Duodenal mucosa (tissue), 2 donors: ENCODE measurements around the gene CPED1.
"Not testable (repeated sequence)": the region's sequence is repeated elsewhere in the genome, so short reads cannot be mapped to it uniquely, and the experiment has no call there.

Experiments
- H3K27ac ChIP-seq: one replicate; pipeline ENCODE4 v1.7.0; 2013; ENCODE audit warnings: low read depth, low read length
- H3K27me3 ChIP-seq, 2 donors: one replicate each; pipeline ENCODE4 v1.7.0; 2013; ENCODE audit warnings: low read length in 2 of 2, control low read depth in 1 of 2; ENCODE audit not compliant: insufficient read depth in 2 of 2, control insufficient read depth in 1 of 2
- H3K36me3 ChIP-seq, 2 donors: one replicate each; pipeline ENCODE4 v1.7.0; 2013; ENCODE audit warnings: low read length in 2 of 2, control low read depth in 1 of 2; ENCODE audit not compliant: insufficient read depth in 2 of 2, control insufficient read depth in 1 of 2
- H3K4me1 ChIP-seq, 2 donors: one replicate each; pipeline ENCODE4 v1.7.0; 2013; ENCODE audit warnings: low read length in 2 of 2, control low read depth in 1 of 2; ENCODE audit not compliant: insufficient read depth in 2 of 2, control insufficient read depth in 1 of 2
- H3K4me3 ChIP-seq, 2 donors: one replicate each; pipeline ENCODE4 v1.7.0; 2013; ENCODE audit warnings: low read length in 2 of 2, low read depth in 1 of 2
- H3K9ac ChIP-seq, 2 donors: one replicate each; pipeline ENCODE4 v1.7.0; 2013; ENCODE audit warnings: low read length in 2 of 2, low read depth in 1 of 2
- H3K9me3 ChIP-seq, 2 donors: one replicate each; pipeline ENCODE4 v1.7.0; 2013; ENCODE audit warnings: low read length in 2 of 2, control low read depth in 1 of 2; ENCODE audit not compliant: control insufficient read depth in 1 of 2

Gene CPED1

DNA sequence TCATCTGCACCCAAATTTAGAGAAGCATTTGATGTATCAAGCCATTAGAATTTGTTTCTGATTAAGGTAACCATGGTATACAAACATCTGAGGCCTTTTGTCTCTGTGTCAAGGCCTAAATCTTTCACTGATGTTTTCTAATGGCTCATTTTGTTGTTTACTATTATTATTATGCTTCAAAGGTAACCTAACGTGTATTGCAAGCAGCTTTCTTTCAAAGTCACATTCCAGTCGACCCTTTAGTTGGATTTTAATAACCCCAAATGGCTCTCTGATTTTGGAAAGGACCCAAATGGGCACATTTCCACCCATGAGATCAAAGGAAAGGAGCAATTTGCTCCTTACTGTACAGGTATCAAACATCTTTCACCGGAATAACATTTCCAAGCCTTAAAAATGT lies 293.6 kb downstream of the CPED1 start:
- Histone ChIP-seq H3K4me1 (no peaks in the 10 kb centered on the region), H3K9me3 (peaks cover 0 to 4% of the 10 kb centered on the region in 2 donors), H3K9ac (no peak overlapping the region), H3K27me3 (no peaks in the 10 kb centered on the region), H3K4me3 (no peak overlapping the region), H3K27ac (no peak overlapping the region), H3K36me3 (no peaks in the 10 kb centered on the region)

- H3K27me3 ChIP-seq: no peaks in the 10 kb centered on the region
- H3K9me3 ChIP-seq: peaks cover 0 to 4% of the 10 kb centered on the region in 2 donors
- H3K27ac ChIP-seq: no peak overlapping the region
- no peak overlapping the region for H3K9ac ChIP-seq
- H3K4me3 ChIP-seq: no peak overlapping the region
- H3K4me1 ChIP-seq: no peaks in the 10 kb centered on the region
- no peaks in the 10 kb centered on the region for H3K36me3 ChIP-seq
Observed at GRCh38 chr7:121285066-121285667, 296.7 kb downstream of the CPED1 start.

GRCh38 chr7:121286186-121286585 lies 297.7 kb downstream of the CPED1 start:
- Histone ChIP-seq H3K27ac (no peak overlapping the region), H3K9ac (no peak overlapping the region), H3K4me3 (no peak overlapping the region), H3K9me3 (peaks cover 0 to 4% of the 10 kb centered on the region in 2 donors), H3K36me3 (no peaks in the 10 kb centered on the region), H3K4me1 (no peaks in the 10 kb centered on the region), H3K27me3 (no peaks in the 10 kb centered on the region)

GRCh38 chr7:121286742-121287734 lies 298.5 kb downstream of the CPED1 start:
- Histone ChIP-seq H3K4me1 (no peaks in the 10 kb centered on the region), H3K27me3 (no peaks in the 10 kb centered on the region), H3K4me3 (no peak overlapping the region), H3K36me3 (no peaks in the 10 kb centered on the region), H3K27ac (no peak overlapping the region), H3K9me3 (peaks cover 0 to 4% of the 10 kb centered on the region in 2 donors), H3K9ac (no peak overlapping the region)

- H3K27me3 ChIP-seq: no peaks in the 10 kb centered on the region
- H3K27ac ChIP-seq: no peak overlapping the region
- no peaks in the 10 kb centered on the region for H3K4me1 ChIP-seq
- no peaks in the 10 kb centered on the region for H3K36me3 ChIP-seq
- peaks cover 0 to 4% of the 10 kb centered on the region in 2 donors for H3K9me3 ChIP-seq
- no peak overlapping the region for H3K4me3 ChIP-seq
- H3K9ac ChIP-seq: no peak overlapping the region
Observed at GRCh38 chr7:121288894-121289293, 300.4 kb downstream of the CPED1 start.

DNA sequence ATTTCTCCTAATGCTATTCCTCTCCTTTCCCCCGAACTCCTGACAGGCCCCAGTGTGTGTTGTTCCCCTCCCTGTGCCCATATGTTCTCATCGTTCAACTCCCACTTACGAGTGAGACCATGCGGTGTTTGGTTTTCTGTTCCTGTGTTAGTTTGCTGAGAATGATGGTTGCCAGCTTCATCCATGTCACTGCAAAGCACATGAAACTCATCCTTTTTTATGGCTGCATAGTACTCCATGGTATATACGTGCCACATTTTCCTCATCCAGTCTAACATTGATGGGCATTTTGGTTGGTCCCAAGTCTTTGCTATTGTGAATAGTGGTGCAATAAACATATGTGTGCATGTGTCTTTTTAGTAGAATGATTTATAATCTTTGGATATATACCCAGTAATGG lies 301.4 kb downstream of the CPED1 start:
- not testable (repeated sequence) for H3K4me1 ChIP-seq, H3K27me3 ChIP-seq, H3K4me3 ChIP-seq, H3K9ac ChIP-seq, H3K27ac ChIP-seq, H3K9me3 ChIP-seq, H3K36me3 ChIP-seq

DNA sequence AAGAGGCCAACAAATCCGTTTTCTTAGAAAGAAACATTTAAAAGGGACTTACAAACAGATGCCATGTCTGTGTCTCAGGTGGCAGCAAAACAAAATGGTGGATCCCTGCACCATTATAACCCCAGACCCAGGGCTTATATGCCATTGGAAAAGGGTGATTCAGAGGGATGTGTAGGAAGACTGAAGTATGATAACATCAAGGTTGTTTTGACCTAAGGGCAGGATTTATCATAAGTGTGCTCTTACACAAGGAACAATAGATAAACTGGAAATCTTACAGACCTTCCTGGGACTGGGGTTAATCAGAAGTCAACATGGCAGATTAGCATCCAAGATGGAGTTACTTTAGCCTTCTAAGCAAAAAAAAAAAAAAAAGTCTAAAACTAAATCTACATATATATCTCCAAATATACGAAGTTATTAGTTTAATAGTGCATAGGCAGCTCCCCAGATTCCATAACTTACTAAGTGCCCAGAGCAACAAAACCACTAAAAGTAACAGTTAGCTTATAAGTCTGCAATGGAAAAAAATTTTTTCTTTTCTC lies 306.0 kb downstream of the CPED1 start:
- Histone ChIP-seq H3K4me3 (no peak overlapping the region), H3K9me3 (no peaks in the 10 kb centered on the region), H3K9ac (no peak overlapping the region)

DNA sequence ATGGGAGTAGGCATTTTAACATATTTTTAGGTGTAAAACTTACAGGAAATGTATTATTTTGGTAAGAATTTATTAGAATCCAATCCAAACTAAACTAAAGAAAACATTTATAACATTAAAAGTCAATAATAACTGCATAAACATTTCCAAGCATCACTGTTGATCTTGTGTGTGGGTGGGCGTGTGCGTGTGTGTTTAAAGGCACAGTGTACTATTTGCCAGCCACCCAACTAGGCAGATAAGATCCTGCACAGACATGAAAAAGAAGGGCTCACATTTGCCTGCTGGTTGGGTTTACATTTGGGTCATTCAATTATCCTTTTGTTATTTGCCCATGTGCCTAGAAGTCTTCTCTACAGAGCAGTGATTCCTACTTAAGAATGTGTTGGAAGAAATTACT lies 309.3 kb downstream of the CPED1 start:
- H3K9ac ChIP-seq: no peak overlapping the region
- no peaks in the 10 kb centered on the region for H3K27me3 ChIP-seq
- H3K27ac ChIP-seq: no peak overlapping the region
- H3K4me1 ChIP-seq: no peaks in the 10 kb centered on the region
- H3K9me3 ChIP-seq: no peaks in the 10 kb centered on the region
- no peaks in the 10 kb centered on the region for H3K36me3 ChIP-seq
- H3K4me3 ChIP-seq: no peak overlapping the region

More for the DNA sequence above, 306.0 kb downstream of the CPED1 start:
- H3K36me3 ChIP-seq: no peaks in the 10 kb centered on the region
- H3K27me3 ChIP-seq: no peaks in the 10 kb centered on the region
- no peak overlapping the region for H3K27ac ChIP-seq
- H3K4me1 ChIP-seq: no peaks in the 10 kb centered on the region

DNA sequence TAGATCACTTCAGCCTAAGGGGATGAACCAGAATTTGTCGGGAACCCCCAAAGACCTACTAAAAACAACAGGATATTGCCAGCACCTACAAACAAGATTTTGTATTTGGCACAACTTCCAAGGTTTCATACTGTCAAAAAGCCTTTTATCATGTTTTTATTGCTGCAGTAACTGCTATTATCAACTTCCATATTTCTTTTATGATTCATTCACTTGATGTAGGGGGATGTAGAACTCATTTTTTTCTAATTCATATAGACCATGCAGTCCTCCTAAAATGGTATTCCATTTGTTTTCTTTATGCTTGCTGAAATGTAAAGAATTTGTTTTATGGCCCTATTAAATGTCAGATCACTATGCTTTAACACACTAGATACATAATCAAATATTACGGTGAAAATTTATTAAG lies 310.3 kb downstream of the CPED1 start:
- no peaks in the 10 kb centered on the region for H3K4me1 ChIP-seq
- H3K36me3 ChIP-seq: no peaks in the 10 kb centered on the region
- H3K27ac ChIP-seq: no peak overlapping the region
- H3K4me3 ChIP-seq: no peak overlapping the region
- no peaks in the 10 kb centered on the region for H3K27me3 ChIP-seq
- H3K9ac ChIP-seq: no peak overlapping the region
- H3K9me3 ChIP-seq: no peaks in the 10 kb centered on the region
